Inflammatory macrophage treated with lipopolysaccharide for 4 hours (primary cell): ENCODE measurements around the gene EDEM1.
"Not testable (repeated sequence)": the region's sequence is repeated elsewhere in the genome, so short reads cannot be mapped to it uniquely, and the experiment has no call there.

Experiments
- DNase-seq: peaks from one replicate; pipeline ENCODE4 v3.0.0-alpha.2; 2020

Gene EDEM1

GRCh38 chr3:5179036-5179435 lies 8.5 kb upstream of the EDEM1 start:
- DNase-seq = not testable (repeated sequence)

GRCh38 chr3:5181469-5182141 lies 5.9 kb upstream of the EDEM1 start:
- DNase-seq = no peak

- peak; percentile 42 for DNase-seq
Observed at GRCh38 chr3:5183714-5184113, 3.8 kb upstream of the EDEM1 start.

GRCh38 chr3:5184499-5184898 lies 3.0 kb upstream of the EDEM1 start:
- no peak for DNase-seq

GRCh38 chr3:5185093-5185673 lies 2.3 kb upstream of the EDEM1 start:
- peak; percentile 37 for DNase-seq

GRCh38 chr3:5186089-5186857 lies 1.2 kb upstream of the EDEM1 start:
- DNase-seq = peak; percentile 95

GRCh38 chr3:5186858-5187155 lies 700 bp upstream of the EDEM1 start:
- DNase-seq = no peak

GRCh38 chr3:5187920-5188418 lies 462 bp downstream of the EDEM1 start:
- peak; percentile 69 for DNase-seq

- DNase-seq = peak; percentile 64
Observed at GRCh38 chr3:5188419-5189221, 1.1 kb downstream of the EDEM1 start.

- DNase-seq = no peak
Observed at GRCh38 chr3:5190147-5190791, 2.8 kb downstream of the EDEM1 start.

GRCh38 chr3:5191555-5192304 lies 4.2 kb downstream of the EDEM1 start:
- no peak for DNase-seq

- peak; percentile 73 for DNase-seq
Observed at GRCh38 chr3:5192571-5193365, 5.3 kb downstream of the EDEM1 start.

GRCh38 chr3:5194341-5194740 lies 6.8 kb downstream of the EDEM1 start:
- DNase-seq = no peak

GRCh38 chr3:5194801-5195509 lies 7.4 kb downstream of the EDEM1 start:
- peak; percentile 82 for DNase-seq

- peak; percentile 91 for DNase-seq
Observed at GRCh38 chr3:5195605-5196004, 8.1 kb downstream of the EDEM1 start.

- peak; percentile 33 for DNase-seq
Observed at GRCh38 chr3:5197022-5197421, 9.5 kb downstream of the EDEM1 start.

GRCh38 chr3:5197470-5198312 lies 10.2 kb downstream of the EDEM1 start:
- DNase-seq = peak; percentile 93

- no peak for DNase-seq
Observed at GRCh38 chr3:5198313-5198677, 10.8 kb downstream of the EDEM1 start.

GRCh38 chr3:5198986-5199731 lies 11.7 kb downstream of the EDEM1 start:
- peak; percentile 95 for DNase-seq
